ENCODE measurements around the gene FNBP1L.
"Not testable (repeated sequence)": the region's sequence is repeated elsewhere in the genome, so short reads cannot be mapped to it uniquely, and the experiment has no call there.

Gene FNBP1L

GRCh38 chr1:93479133-93479745, 31.3 kb downstream of the FNBP1L start:
- not testable (repeated sequence) for H3K27ac ChIP-seq, H3K4me3 ChIP-seq

- H3K27ac ChIP-seq, H3K4me3 ChIP-seq: not testable (repeated sequence)
These were observed 34.0 kb downstream of the FNBP1L start for GRCh38 chr1:93481899-93482298.

GRCh38 chr1:93483200-93483599, 35.3 kb downstream of the FNBP1L start:
- Histone ChIP-seq H3K27ac (no peak overlapping the region), H3K4me3 (no peak overlapping the region)

GRCh38 chr1:93483606-93484005, 35.7 kb downstream of the FNBP1L start:
- no peak overlapping the region for H3K27ac ChIP-seq
- H3K4me3 ChIP-seq, result no peak overlapping the region

GRCh38 chr1:93488207-93488606, 40.3 kb downstream of the FNBP1L start:
- Histone ChIP-seq H3K27ac (no peak overlapping the region), H3K4me3 (no peak overlapping the region)

- no peak overlapping the region for H3K27ac ChIP-seq
- no peak overlapping the region for H3K4me3 ChIP-seq
These were observed 41.8 kb downstream of the FNBP1L start for GRCh38 chr1:93489756-93490155.

GRCh38 chr1:93490357-93490756, 42.4 kb downstream of the FNBP1L start:
- no peak overlapping the region for H3K4me3 ChIP-seq
- no peak overlapping the region for H3K27ac ChIP-seq

GRCh38 chr1:93495911-93496310, 48.0 kb downstream of the FNBP1L start:
- H3K27ac ChIP-seq, result no peak overlapping the region
- no peak overlapping the region for H3K4me3 ChIP-seq

GRCh38 chr1:93496520-93496919, 48.6 kb downstream of the FNBP1L start:
- H3K4me3 ChIP-seq, result no peak overlapping the region
- H3K27ac ChIP-seq, result no peak overlapping the region

GRCh38 chr1:93499075-93499474, 51.2 kb downstream of the FNBP1L start:
- Histone ChIP-seq H3K27ac (no peak overlapping the region), H3K4me3 (no peak overlapping the region)

GRCh38 chr1:93499533-93499932, 51.6 kb downstream of the FNBP1L start:
- H3K4me3 ChIP-seq, result no peak overlapping the region

GRCh38 chr1:93500275-93500674, 52.4 kb downstream of the FNBP1L start:
- Histone ChIP-seq H3K4me3 (no peak overlapping the region), H3K27ac (no peak overlapping the region)

More at GRCh38 chr1:93499533-93499932, 51.6 kb downstream of the FNBP1L start:
- no peak overlapping the region for H3K27ac ChIP-seq

- Histone ChIP-seq H3K27ac (no peak overlapping the region), H3K4me3 (no peak overlapping the region)
These were observed 53.5 kb downstream of the FNBP1L start for GRCh38 chr1:93501399-93501798.

- Histone ChIP-seq H3K27ac (no peak overlapping the region), H3K4me3 (no peak overlapping the region)
These were observed 54.0 kb downstream of the FNBP1L start for GRCh38 chr1:93501829-93502369.

GRCh38 chr1:93502571-93502970, 54.7 kb downstream of the FNBP1L start:
- Histone ChIP-seq H3K4me3 (no peak overlapping the region), H3K27ac (no peak overlapping the region)

GRCh38 chr1:93503163-93503562, 55.2 kb downstream of the FNBP1L start:
- H3K4me3 ChIP-seq, result no peak overlapping the region
- no peak overlapping the region for H3K27ac ChIP-seq

- Histone ChIP-seq H3K27ac (no peak overlapping the region), H3K4me3 (no peak overlapping the region)
These were observed 55.9 kb downstream of the FNBP1L start for GRCh38 chr1:93503816-93504215.

- Histone ChIP-seq H3K4me3 (no peak overlapping the region), H3K27ac (no peak overlapping the region)
These were observed 56.5 kb downstream of the FNBP1L start for GRCh38 chr1:93504247-93505033.

- no peak overlapping the region for H3K4me3 ChIP-seq
- no peak overlapping the region for H3K27ac ChIP-seq
These were observed 58.2 kb downstream of the FNBP1L start for GRCh38 chr1:93506126-93506525.

- no peak overlapping the region for H3K27ac ChIP-seq
- H3K4me3 ChIP-seq, result no peak overlapping the region
These were observed 68.2 kb downstream of the FNBP1L start for GRCh38 chr1:93516164-93516563.

- Histone ChIP-seq H3K27ac (no peak overlapping the region), H3K4me3 (no peak overlapping the region)
These were observed 70.6 kb downstream of the FNBP1L start for GRCh38 chr1:93518516-93518915.
